NCI-H1048 (cell line): Measurements from ENCODE around the gene STAT4.
A peak's percentile ranks its signal among the peaks of the same experiment; 100 is the strongest.
"Not testable (repeated sequence)": the region's sequence is repeated elsewhere in the genome, so short reads cannot be mapped to it uniquely, and the experiment has no call there.

Experiments
- DNase-seq: peaks from one replicate; lab custom pipeline; 2025; lab: John Stamatoyannopoulos, UW

The STAT4 gene

DNA sequence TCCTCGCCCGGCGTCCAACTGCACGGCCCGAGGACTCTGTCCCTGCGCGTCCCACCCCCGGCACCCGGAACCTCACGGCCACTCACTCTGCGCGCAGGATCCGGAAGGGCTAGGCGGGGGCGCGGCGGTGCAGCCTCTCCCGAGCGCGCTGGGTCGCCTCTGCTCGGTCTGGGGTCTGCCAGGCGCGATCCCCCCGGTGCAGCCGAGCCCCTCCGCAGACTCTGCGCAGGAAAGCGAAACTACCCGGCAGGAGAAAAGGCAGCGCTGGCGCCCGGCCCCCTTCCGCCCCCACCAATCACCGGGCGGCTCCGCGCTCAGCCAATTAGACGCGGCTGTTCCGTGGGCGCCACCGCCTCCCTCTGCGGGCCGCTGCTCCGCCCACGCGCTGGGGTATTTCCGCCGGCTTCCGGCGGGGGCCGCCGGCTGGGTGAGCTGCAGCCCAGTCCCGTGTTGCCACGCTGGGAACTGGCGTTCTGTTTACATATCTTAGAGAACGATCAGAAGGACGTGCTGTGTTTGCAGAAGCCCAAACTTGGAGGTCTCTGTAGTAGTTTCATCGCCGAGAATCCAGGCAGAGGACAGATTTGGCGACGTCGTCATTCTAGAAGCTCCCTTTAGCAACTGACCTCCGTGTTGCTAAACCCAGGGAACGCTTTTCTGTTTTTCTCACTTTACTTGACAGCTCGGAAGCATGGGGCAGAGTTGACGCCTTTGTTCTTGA, 136.7 kb downstream of the STAT4 start, which contains the start of gene STAT1:
TSS of gene STAT1 (minus strand) at position 240 of the 721 bp plus-strand sequence. CDS start 4,168 bp downstream, outside the sequence.
- DNase-seq = peak; percentile 56

DNA sequence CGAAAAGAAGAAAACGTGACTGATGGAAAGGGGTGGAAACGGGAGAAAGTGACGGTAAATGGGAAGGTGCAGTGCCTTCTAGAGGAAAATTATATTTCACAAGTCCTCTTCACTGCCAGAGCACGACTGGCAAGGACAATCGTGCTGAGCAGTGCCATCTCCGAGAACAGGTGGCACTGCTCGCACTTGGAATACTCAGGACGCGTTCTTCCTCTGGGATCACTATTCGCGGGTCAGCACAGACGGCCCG, 137.2 kb downstream of the STAT4 start:
- DNase-seq = no peak

DNA sequence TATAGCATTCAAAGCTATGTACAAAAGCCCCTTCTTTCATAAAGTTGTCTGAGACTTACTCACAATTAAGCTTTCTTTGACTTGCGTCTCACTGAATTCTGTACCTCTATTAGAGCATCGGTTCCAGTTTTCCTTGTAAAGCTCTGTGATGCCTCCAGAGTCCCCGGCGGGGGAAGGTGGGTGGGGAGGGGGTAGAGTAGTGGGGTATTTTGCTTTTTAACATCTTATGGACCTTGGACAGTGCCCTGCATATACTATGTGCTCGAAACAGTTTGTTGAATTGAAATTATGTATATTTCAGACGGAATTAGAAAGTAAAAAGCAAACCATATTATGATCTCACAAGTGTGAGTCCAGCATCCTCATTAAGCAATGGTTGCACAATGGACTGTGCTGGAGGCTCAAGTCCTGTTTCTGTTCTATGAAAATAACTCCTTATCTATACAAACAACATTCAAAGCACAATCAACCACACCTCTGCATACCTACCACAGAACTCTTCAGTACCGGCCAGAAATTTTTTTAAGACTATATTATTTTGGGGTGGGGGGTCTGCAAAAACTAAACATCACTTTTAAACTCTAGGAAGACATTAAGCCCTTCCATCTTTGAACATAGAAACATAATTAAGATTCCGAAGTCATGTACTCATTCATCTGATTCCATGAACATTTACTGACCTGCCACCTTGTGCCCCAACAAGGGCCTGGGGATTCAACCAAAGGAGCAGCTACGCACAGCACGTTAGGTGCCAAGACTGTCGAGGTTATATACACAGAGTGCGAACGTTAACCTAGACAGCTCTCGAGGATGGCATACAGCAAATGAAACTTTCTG, 137.7 kb downstream of the STAT4 start:
- no peak for DNase-seq

DNA sequence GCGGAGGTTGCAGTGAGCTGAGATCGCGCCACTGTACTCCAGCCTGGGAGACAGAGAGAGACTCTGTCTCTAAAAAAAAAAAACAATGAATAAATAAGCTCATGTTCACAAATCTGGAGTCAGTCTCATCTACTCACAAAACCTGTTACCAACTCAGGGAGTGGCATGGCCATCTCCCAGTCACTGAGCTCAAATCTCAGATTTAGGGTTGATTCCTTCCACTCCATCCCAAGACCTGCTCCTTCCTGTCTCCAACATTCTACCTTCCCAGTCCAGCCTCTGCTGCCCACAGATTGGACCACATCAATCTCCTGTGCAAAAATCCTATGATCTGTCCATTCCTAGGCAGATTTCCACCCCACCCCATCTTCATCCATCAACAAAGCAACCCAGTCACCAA, 138.4 kb downstream of the STAT4 start:
- DNase-seq = no peak

DNA sequence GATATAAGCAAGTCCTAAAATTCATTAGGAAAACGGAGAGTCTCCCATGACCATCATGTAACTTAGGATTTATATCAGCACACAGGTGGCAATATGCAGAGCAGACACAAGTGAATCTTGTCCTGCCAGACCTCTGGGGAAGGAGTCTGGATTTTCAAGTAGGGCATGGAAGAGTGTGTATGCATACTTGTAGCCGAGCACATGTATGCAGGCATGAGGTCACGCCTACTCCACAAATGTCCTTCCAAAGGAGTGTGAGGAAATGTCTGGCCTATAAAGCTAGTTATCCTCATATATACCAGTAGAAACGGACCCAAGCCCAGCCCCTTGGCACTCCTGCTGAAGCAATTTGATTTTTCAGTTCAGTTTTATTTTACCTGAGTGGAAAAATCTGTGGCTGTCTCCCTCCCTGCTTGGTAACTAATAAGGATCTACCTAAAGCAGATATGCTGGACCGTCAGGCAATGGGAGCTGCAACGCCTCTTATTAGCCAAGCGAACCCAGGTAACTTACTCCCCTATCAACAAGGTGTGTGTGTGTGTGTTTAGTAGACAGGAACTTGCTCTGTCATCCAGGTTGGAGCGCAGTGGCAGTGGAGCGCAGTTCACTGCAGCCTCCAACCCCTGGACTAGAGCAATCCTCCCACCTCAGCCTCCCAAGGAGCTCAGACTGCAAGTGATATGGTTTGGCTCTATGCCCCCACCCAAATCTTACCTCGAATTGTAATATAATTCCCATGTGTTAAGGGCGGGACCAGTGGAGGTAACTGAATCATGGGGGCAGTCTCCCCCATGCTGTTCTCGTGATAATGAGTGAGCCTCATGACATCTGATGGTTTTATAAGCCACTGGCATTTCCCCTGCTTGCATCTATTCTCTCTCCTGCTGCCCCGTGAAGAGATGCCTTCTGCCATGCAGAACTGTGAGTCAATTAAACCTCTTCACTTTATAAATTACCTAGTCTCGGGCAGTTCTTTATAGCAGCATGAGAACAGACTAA, 139.6 kb downstream of the STAT4 start:
- no peak for DNase-seq

DNA sequence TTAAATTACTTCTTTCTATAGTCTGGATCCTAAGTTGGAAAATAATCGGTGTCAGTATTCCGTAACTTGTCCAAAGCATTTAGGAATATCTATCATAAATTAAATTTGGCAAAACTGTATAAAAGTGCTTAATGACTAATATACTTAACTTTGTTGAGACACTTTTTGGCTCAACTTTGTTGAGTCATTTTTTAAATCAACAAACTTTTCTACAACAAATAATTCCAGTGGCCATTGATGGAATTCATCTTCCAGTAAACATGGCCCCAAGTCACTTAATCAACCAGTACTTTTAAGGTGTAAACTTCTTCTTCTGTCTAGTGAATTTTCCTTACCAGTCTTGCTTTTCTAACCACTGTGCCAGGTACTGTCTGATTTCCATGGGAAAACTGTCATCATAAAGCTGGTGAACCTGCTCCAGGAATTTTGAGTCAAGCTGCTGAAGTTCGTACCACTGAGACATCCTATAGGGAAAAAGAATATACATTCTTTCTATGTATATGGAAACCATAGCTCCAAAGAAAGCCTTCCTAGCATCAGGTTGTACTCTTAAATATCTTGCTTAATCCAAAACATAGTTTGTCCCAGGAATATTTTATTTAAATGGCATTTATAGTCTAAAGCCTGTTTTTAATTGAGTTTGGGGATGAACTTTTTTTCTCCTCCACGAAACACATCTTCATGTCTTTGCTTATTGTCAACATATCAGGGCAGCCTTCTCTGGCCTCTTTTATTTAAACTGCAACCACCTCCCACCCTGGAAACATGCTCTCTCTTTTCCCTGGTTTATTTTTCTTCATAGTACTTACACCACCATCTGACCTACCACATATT, 141.0 kb downstream of the STAT4 start:
- DNase-seq = no peak

DNA sequence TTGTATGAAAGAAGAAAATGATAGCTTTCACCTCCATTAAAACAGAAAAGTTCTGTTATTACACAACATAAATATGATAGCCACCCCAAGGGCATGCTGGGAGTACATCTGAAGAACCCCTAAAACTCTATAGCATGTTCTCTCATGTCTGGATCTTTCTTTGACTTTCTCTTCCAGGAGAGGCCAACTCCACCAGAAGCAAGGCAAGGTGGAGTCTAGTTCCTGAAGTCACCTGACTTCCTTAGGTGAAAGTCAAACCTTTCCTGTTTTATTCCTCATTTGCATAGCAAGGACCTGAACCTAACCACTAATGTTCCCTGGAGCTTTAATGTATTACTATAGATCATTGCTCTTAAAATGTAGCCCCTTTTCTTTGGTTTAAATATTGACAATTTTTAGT, 142.5 kb downstream of the STAT4 start:
- no peak for DNase-seq

DNA sequence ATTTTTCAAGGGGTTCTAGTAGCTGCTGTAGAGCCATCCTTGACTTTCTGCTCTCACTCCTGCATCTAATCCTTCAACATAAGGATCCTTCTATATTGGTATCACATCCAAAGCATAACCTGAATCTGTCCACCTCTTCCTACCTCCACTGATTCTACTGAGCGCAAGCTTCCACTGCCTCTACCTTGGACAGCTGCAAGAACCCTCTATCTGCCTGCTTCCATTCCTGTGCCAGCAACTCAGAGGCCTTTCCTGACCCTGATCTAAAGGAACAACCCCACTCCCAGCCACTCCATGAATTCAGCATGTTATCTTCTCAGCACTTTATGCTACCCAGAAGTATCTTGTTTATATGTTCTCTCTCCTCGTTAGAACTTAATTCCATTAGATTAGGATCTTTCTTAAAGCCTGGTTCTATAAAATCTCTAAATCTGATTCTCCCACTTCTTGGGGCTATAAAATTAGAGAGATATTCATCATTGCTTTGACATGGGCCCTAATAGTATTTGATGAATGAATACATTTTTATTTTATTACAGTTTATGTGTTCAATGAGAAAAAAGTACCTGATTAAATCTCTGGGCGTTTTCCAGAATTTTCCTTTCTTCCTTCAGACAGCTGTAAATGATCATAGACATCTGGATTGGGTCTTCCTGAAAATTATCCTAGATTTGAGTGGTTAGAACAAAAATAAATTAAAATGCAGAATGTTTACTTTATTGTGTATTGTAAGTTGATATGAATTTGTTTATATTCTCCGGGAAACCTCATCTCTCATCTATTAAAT, 143.6 kb downstream of the STAT4 start:
- no peak for DNase-seq

DNA sequence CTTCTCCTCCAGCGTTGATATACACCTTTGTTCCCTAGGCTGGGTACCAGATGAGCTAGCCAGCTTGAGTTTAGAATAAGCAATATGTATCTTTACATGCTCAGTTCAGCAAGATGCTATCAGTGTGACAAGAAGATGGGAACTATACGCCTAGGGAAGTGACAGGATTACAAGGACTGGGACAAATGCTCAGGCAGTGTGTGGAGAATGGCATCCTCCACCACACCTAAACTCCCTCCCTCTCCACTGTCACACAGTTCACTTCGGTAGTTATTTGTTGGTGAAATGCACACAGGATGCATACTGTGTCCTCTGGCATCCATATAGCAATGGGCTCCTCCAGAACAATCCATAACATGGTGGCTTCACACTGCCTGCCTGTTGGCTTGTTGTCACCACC, 144.5 kb downstream of the STAT4 start:
- no peak for DNase-seq

DNA sequence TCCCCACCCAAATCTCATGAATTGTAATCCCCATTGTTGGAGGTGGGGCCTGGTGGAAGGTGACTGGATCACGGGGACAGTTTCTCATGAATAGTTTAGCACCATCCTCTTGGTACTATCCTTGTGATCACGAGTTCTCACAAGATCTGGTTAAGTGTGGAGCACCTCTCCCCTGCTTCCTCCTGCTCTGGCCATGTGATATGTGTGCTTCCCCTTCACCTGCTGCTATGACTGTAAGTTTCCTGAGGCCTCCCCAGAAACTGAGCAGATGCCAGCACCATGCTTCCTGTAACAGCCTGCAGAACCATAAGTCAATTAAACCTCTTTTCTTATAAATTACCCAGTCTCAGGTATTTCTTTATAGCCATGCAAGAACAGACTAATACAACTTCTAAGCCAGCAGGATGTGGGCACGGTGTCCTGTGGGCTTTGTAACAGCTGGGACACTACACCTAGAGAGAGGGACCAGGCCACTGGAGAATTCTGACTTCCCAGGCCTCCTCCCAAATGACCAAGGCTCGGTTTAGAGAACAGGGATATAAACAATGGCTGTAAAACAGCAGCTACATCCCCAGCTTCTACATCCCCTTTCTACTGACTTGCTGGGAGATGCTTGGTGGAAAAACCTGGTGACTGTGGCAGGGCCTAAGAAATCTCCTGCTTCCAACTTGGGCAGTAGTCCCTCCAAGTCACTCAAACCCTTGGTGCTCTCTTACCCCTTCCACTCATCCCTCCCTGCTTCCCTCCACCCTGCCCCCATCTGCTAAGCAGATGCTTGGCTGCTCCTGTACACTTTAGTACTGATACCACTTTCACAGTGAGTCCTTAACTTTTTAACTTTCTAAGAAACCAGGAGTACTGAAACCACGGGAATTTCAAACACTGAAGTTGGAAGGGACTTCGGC, 147.1 kb downstream of the STAT4 start:
- DNase-seq = no peak

DNA sequence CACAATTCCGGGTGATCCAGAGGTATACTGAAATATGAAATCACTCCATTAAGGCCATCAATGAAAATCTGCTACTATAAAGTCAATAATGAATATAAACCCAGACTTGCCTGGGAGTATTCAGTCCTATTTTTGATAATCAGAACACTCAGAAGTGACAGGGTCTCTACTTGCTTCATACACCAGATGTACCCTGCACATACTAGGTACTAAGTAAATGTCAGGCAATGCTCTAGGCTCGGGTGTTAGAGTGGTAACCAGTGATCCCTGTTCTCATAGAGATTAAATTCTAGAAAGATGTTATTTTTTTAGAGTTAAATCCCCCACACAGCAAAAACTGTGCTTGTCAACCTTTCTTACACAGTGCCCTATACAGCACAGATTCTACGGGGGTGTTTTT, 149.2 kb downstream of the STAT4 start:
- DNase-seq = no peak

DNA sequence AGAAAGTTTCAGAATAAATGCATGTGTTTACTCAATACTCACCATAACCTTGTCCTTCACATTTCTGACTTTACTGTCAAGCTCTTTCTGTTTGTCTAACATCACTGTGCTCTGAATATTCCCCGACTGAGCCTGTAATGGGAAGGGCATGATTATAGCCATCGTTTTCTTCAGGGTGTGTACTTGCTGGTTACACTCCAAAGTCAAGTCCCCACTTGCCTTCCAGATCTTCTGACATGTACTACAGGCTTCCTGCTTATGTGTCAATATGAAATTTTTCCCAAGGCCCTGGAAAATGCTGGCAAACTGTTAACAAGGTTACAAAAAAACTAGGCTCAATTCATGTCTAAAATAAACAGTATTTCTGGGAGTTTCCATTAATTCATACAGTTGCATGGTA, 149.8 kb downstream of the STAT4 start:
- DNase-seq = no peak

DNA sequence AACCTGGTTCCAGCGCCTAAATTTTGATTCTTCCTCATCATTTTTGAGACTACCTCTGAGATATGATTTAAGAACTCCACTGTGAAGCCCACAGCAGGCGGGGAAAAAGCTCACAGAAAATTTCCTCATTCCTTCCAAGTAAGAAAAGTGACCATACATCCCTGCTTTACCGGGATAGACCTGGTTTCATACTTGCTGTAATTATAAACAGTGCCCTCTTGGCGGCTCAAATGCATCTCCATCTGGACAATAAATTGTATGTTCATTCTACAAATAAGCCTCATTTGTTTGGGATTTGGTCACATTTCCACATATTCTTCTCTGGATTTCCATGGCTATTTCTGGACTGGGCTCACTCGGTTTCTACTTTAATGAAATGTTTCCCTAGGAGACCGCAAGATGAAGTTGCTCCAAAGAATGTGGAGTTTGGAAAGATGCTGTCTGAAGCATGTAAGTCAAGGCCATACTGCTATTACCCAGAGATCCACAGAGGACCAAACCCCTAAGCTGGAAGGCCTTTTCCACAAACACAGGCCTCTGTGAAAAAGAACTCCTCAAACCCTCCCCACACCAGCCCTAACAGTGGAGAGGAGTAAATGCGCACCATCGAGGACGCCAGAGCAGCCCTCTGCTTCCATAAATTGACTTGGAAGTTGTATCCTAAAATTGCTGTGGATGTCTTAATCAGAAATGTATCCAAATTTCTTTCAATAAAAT, 150.7 kb downstream of the STAT4 start:
- DNase-seq = no peak

DNA sequence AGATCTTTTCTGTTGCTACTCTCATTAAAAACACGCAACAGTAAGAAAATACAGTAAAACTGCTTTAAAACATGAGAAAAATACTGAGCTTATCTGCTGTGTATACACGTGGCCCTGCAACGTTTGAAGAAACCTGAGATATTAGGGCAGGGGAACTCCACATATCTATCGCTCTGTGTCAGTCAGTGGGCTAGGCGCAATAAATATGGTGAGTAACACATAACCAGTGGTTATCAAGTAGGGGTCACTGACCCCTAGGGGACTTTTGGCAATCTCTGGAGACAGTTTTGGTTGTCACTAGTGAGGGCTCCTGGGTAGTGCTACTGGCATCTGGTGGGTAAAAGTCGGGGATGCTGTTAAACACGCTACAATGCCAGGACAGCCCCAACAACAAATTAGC, 151.7 kb downstream of the STAT4 start:
- no peak for DNase-seq

DNA sequence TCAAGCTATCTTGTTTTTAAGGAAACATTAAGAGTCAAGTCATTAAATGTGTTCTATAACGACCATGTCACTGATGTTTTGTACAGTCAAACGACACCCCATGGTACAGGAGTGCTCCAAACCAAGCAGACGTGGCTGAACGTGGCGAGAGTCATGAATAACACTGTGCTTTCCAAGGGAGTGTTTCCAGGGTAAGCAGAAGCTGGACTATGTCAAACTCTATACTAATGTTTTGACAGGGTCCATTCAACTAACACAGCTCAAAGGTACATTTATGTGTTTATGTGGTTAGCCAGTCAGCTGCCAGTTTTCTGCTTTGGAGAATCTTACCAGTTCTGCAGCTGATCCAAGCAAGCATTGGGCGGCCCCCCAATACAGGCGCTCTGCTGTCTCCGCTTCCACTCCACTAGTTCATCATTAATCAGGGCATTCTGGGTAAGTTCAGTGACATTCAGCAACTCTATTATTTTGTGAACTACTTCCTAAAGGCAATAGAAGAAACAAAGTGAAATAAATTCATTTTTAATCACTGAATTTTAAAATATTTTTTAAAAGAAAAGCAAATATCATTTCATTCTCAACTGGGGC, 153.2 kb downstream of the STAT4 start:
- DNase-seq = no peak

DNA sequence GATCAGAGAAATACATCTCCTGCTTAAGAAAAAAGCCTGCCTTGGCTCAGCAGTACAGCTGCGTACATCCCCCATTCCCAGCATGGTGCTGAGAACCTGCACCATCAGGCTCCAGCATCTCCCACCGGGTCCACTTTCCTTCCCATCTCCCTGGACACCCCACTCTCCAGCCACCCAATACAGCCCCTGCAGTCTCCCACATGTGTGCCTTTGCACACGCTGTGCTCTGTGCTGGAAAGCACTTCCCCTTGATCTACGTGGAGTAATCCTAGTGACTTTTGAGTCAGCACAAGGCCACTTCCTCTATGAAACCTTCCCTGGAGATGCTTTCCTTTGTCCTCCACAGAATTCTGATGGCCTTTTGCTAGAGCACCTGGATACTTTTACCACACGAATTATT, 153.8 kb downstream of the STAT4 start:
- no peak for DNase-seq

DNA sequence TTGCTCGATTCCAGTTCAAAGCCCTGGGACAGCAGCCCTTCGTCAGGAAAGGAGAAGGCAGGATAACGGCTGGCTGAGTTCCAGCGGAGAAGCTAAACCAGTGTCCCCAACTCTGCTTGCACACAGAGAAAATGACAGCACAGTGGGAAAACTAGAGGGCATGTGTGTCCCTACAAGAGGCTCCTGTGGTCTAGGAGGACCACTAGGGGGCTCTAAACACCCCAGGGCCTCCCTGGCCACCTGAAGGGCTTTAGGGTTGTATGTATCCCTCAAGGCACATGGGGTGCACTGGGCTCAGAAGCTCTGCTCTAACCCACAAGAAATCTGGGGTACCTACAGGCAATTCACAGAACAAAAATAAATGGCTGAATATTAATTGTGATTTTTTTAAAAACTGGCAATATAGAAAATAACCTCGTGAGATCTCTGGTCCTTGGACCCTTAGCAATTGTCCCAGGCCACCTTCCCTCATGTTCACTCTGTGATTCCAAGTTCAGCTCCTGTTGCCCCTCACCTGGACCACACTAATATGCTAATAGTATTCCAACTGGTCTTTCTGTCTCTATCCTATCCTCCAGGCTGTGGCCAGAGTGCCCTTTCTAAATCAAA, 154.4 kb downstream of the STAT4 start:
- no peak for DNase-seq

DNA sequence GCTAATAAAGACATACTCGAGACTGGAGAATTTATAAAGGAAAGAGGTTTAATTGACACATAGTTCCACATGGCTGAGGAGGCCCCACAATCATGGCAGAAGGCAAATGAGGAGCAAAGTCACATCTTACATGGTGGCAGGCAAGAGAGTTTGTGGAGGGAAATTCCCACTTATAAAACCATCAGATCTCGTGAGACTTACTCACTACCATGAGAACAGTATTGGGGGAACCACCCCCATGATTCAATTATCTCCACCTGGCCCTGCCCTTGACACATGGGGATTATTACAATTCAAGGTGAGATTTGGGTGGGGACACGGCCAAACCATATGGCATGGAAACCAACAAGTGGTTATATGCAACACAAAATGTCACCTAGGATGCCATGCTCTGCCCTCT, 155.5 kb downstream of the STAT4 start:
- DNase-seq = not testable (repeated sequence)
